Astrocyte of the spinal cord (primary cell): ENCODE results near the gene HELQ.

Experiments
- DNase-seq: peaks from one replicate; pipeline ENCODE4 v3.0.0; 2011; ENCODE audit warnings: low read depth, low spot score
- H3K4me3 ChIP-seq: 2 replicates; pipeline ENCODE4 v1.5.1; 2011; ENCODE audit warnings: low read depth, mild to moderate bottlenecking, low read length, moderate library complexity
- CTCF ChIP-seq: IDR thresholded peaks from 2 replicates; pipeline ENCODE4 v1.5.1; 2012; ENCODE audit warnings: low read depth, mild to moderate bottlenecking, low read length, inconsistent platforms
- in situ Hi-C: cut with HindIII; loops from 2 replicates; pipeline ENCODE4 v1.10.0; 2017; ENCODE audit warnings: low sequenced_read_pairs

HELQ gene

DNA sequence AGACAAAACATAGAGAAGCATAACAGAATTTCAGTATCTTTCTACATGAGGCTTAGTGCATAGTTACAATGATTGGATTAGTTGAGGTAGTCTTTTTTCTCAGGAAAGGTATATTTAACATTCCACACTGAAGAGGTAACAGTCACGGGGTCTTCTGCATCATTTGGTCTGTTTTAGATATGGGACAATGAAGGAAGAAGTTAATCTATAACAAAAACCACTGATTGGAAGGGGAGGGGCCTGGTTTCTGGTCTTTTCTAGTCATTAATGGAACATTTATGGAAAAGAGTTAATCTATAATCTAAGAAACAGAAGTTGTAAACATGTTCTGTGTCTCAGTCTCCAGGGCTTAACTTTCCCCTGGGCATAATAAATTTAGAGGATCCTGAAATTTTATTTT lies 83.7 kb downstream of the HELQ start:
- in situ Hi-C loops = no loop called here
- H3K4me3 ChIP-seq = no peak overlapping the region
- no peak for DNase-seq
- TF ChIP-seq CTCF = no peak

DNA sequence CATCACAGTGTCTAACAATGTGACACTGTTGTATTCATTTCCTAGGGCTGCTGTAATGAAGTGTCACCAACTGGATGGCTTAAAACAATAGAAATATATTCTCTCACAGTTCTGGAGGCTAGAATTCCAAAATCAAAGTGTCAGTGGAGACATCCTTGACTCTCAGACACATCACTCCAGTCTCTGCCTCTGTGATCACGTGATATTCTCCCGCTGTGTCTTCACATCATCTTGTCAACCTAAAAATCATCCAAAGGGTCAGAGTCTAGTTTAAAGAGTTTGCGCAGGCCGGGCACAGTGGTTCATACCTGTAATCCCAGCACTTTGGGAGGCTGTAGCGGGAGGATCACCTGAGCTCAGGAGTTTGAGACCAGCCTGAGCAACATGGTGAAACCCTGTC lies 84.4 kb downstream of the HELQ start:
- H3K4me3 ChIP-seq = no peak overlapping the region
- no peak for DNase-seq
- in situ Hi-C loops = no loop called here
- TF ChIP-seq CTCF = no peak

DNA sequence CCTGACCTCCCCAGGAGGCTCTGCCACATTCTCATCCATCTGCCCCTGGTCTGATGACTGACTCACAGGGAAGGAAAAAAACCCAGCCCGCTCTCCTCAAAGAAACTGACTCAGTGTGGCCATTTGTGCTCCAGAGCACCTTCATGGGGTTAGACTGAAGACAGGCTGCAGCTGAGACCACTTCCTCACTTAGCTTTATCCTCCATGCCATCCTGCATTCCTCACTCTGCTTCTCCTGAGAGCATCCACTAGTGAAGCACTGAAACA lies 85.0 kb downstream of the HELQ start:
- DNase-seq = peak; percentile 43
- in situ Hi-C loops = no loop called here
- no peak for TF ChIP-seq CTCF
- H3K4me3 ChIP-seq = no peak overlapping the region

DNA sequence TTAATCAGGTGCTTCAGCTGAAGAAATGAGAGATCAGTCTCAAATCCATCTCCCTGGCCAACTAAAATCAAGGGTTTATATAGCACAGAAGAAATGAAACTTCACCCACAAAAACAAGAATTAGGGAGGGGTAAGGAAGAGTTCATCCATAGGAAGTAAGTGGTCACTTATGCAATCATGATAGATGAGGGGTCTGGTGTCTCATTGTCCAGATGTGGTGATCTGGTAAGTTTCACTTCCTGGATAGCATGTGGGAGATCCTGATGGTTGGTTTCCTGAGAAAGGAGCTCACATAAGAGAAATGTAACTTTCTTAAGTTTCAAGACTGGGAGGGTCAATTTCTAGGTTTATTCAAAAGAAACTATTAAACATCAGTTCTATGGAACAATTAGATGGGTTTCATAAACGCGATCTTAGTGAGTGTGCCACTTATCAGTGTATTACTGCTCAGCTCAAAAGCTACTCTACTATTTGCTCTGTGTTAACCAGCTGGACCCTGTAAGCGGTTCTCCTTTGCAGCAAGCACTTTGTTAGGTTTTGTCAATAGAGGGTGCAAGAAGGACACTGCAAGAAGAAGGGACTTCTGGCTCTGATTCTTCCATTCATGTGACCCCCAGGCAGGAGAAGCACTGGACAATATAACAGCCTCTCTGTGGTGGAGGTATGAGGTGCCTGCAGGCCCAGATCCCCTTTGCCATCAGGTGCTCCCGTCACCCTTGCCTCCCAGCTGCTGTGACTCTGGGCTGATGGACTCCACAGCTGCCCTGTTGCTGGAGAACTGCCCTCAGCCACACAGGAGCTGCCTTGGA lies 85.6 kb downstream of the HELQ start:
- no peak for DNase-seq
- H3K4me3 ChIP-seq = no peak overlapping the region
- in situ Hi-C loops = no loop called here
- TF ChIP-seq CTCF = no peak

GRCh38 chr4:83364312-83364711 lies 91.3 kb downstream of the HELQ start:
- no peak for DNase-seq
- H3K4me3 ChIP-seq = no peak overlapping the region
- in situ Hi-C loops = no loop called here
- TF ChIP-seq CTCF = no peak

- DNase-seq = peak; percentile 43
- no peak overlapping the region for H3K4me3 ChIP-seq
- in situ Hi-C loops = no loop called here
- peak; percentile 56 for TF ChIP-seq CTCF
These were observed 92.9 kb downstream of the HELQ start for GRCh38 chr4:83362492-83363329.
